Parathyroid adenoma (tissue), 2 donors: ENCODE data around the gene EMCN.
A peak's percentile ranks its signal among the peaks of the same experiment; 100 is the strongest.

Experiments
- H2AFZ ChIP-seq: fragments of 300-600 bp; sonication (generic); one replicate; pipeline ENCODE4 v1.7.0; 2017; ENCODE audit warnings: antibody characterized with exemption, mild to moderate bottlenecking
- H3K27ac ChIP-seq: fragments of 300-600 bp; sonication (generic); one replicate; pipeline ENCODE4 v1.7.0; 2017
- H3K27me3 ChIP-seq: fragments of 300-600 bp; sonication (generic); one replicate; pipeline ENCODE4 v1.7.0; 2017; ENCODE audit warnings: low read length; ENCODE audit not compliant: control insufficient read depth, insufficient read depth
- H3K36me3 ChIP-seq: fragments of 300-600 bp; sonication (generic); one replicate; pipeline ENCODE4 v1.7.0; 2017; ENCODE audit warnings: low read length; ENCODE audit not compliant: control insufficient read depth, insufficient read depth
- H3K4me1 ChIP-seq: fragments of 300-600 bp; sonication (generic); one replicate; pipeline ENCODE4 v1.7.0; 2017; ENCODE audit warnings: control low read depth
- H3K4me2 ChIP-seq: fragments of 300-600 bp; sonication (generic); one replicate; pipeline ENCODE4 v1.7.0; 2017; ENCODE audit warnings: low read length
- H3K4me3 ChIP-seq: fragments of 300-600 bp; sonication (generic); one replicate; pipeline ENCODE4 v1.7.0; 2017; ENCODE audit warnings: low read depth, low read length
- H3K79me2 ChIP-seq: fragments of 300-600 bp; sonication (generic); one replicate; pipeline ENCODE4 v1.7.0; 2017; ENCODE audit warnings: control low read depth
- H3K9ac ChIP-seq: fragments of 300-600 bp; sonication (generic); one replicate; pipeline ENCODE4 v1.7.0; 2017; ENCODE audit warnings: mild to moderate bottlenecking
- H3K9me3 ChIP-seq: fragments of 300-600 bp; sonication (generic); one replicate; pipeline ENCODE4 v1.7.0; 2017; ENCODE audit warnings: low read length; ENCODE audit not compliant: control insufficient read depth
- CTCF ChIP-seq: fragments of 300-600 bp; sonication (generic); IDR thresholded peaks from one replicate; pipeline ENCODE4 v1.7.0; 2017; ENCODE audit warnings: antibody characterized with exemption, mild to moderate bottlenecking
- donor health status: primary hyperparathyroidism.

EMCN gene, protein sequence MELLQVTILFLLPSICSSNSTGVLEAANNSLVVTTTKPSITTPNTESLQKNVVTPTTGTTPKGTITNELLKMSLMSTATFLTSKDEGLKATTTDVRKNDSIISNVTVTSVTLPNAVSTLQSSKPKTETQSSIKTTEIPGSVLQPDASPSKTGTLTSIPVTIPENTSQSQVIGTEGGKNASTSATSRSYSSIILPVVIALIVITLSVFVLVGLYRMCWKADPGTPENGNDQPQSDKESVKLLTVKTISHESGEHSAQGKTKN

GRCh38 chr4:100517864-100518341 lies at the start of gene EMCN:
TSS of gene EMCN (minus strand) at chr4:100518022. CDS start at chr4:100517914, 108 bp downstream.
- Histone ChIP-seq H3K27me3 (no peaks in the 10 kb centered on the region), H3K9ac (no peak within 1 kb of the TSS), H3K4me2 (no peak within 1 kb of the TSS), H2AFZ (no peak within 1 kb of the TSS), H3K4me1 (no peaks in the 10 kb centered on the region), H3K27ac (peak within 1 kb of the TSS; percentile 32), H3K79me2 (no peaks in the 10 kb centered on the region), H3K36me3 (no peaks in the 10 kb centered on the region), H3K9me3 (no peaks in the 10 kb centered on the region), H3K4me3 (peak within 1 kb of the TSS; percentile 38)
- TF ChIP-seq CTCF: no peak

DNA sequence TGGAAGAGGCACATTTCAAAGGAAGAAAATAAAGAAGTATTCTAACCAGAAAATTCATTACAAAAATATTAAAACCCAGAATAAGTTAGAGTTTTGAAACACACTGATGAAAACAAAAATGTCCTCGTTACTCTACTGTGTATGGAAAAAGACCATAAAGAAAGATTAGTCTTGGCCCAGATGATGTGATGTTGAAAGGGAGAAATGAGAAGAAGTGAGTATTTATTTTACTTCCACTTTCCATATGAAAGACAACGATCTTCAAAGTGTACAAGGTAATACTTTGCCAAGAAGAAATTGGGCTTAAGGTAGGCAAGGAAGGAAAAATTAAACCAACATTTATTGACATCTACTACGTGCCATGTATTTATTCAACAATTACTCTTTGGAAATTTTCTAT lies 48.6 kb upstream of the EMCN start:
- TF ChIP-seq CTCF: no peak
- H2AFZ ChIP-seq: no peak overlapping the region
- no peak overlapping the region for H3K9ac ChIP-seq
- no peak overlapping the region for H3K27ac ChIP-seq
- no peaks in the 10 kb centered on the region for H3K79me2 ChIP-seq
- no peak overlapping the region for H3K4me2 ChIP-seq
- no peaks in the 10 kb centered on the region for H3K27me3 ChIP-seq
- H3K9me3 ChIP-seq: no peaks in the 10 kb centered on the region
- H3K4me1 ChIP-seq: no peaks in the 10 kb centered on the region
- H3K4me3 ChIP-seq: no peak overlapping the region
- no peaks in the 10 kb centered on the region for H3K36me3 ChIP-seq

- Histone ChIP-seq H3K4me1 (no peaks in the 10 kb centered on the region), H3K79me2 (no peaks in the 10 kb centered on the region), H3K9me3 (no peaks in the 10 kb centered on the region), H3K9ac (no peak overlapping the region), H3K27ac (no peak overlapping the region), H3K27me3 (no peaks in the 10 kb centered on the region), H3K4me2 (no peak overlapping the region), H3K36me3 (no peaks in the 10 kb centered on the region), H3K4me3 (no peak overlapping the region), H2AFZ (no peak overlapping the region)
- TF ChIP-seq CTCF: no peak
Measured at GRCh38 chr4:100557306-100557705, 39.5 kb upstream of the EMCN start.

DNA sequence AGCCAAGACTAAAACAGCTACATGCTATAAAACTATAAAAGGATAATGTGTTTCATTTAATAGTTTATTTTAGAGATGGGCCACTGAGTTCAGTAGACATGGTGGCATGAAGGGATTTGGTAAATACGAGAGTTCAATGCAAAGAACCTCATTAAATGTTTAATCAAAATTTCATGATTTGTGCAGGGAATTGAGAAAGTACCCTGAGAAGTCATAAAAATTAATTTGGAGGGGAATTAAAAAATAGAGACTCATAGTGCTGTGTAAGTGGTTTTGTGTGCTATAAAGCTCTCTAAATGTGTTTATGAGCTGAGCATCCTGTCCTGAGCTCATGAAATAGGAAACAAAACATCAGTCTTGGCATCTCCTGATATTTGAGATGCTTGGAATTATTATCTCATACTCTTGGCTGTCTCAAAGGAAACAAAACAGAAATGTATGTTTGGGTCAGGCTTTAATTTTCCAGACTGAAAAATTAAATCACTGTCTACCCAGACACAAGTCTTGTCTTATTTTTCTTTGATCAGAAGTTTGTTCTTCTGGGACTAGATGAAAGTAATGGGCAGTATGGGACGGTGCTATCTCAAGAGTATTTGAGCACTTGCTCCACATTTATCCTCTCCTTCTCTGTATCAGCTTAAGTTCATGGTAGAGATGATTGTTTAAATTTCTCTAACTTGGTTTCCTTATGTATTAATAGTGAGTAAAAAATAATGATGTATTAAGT lies 38.0 kb upstream of the EMCN start:
- no peak overlapping the region for H3K27ac ChIP-seq
- H2AFZ ChIP-seq: no peak overlapping the region
- TF ChIP-seq CTCF: no peak
- H3K79me2 ChIP-seq: no peaks in the 10 kb centered on the region
- H3K27me3 ChIP-seq: no peaks in the 10 kb centered on the region
- no peaks in the 10 kb centered on the region for H3K36me3 ChIP-seq
- no peak overlapping the region for H3K4me2 ChIP-seq
- no peak overlapping the region for H3K9ac ChIP-seq
- no peak overlapping the region for H3K4me3 ChIP-seq
- no peaks in the 10 kb centered on the region for H3K4me1 ChIP-seq
- H3K9me3 ChIP-seq: no peaks in the 10 kb centered on the region
